ENCODE measurements around the gene RHOBTB1.

RHOBTB1 gene

GRCh38 chr10:60862517-60862916, 81.5 kb downstream of the RHOBTB1 start:
- Histone ChIP-seq H3K4me3 (ENCODE audit: severe bottlenecking) (no peak overlapping the region), H3K9me3 (ENCODE audit: severe bottlenecking) (no peaks in the 10 kb centered on the region), H3K27me3 (ENCODE audit: insufficient read depth, poor library complexity, severe bottlenecking) (no peaks in the 10 kb centered on the region), H3K4me1 (ENCODE audit: insufficient read depth, poor library complexity, severe bottlenecking) (no peaks in the 10 kb centered on the region), H3K27ac (ENCODE audit: poor library complexity, severe bottlenecking) (no peak overlapping the region), H3K36me3 (ENCODE audit: low read depth) (no peaks in the 10 kb centered on the region)
- TF ChIP-seq, protein P1, sequence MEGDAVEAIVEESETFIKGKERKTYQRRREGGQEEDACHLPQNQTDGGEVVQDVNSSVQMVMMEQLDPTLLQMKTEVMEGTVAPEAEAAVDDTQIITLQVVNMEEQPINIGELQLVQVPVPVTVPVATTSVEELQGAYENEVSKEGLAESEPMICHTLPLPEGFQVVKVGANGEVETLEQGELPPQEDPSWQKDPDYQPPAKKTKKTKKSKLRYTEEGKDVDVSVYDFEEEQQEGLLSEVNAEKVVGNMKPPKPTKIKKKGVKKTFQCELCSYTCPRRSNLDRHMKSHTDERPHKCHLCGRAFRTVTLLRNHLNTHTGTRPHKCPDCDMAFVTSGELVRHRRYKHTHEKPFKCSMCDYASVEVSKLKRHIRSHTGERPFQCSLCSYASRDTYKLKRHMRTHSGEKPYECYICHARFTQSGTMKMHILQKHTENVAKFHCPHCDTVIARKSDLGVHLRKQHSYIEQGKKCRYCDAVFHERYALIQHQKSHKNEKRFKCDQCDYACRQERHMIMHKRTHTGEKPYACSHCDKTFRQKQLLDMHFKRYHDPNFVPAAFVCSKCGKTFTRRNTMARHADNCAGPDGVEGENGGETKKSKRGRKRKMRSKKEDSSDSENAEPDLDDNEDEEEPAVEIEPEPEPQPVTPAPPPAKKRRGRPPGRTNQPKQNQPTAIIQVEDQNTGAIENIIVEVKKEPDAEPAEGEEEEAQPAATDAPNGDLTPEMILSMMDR (IDR thresholded peaks at IDR 0.05; ENCODE audit: poor library complexity, severe bottlenecking): no peak
- DNase-seq (ENCODE audit: low spot score): no peak
- no peak for ATAC-seq (ENCODE audit: low read depth)

- no peaks in the 10 kb centered on the region for H3K27me3 ChIP-seq (ENCODE audit: insufficient read depth, poor library complexity, severe bottlenecking)
- ATAC-seq (ENCODE audit: low read depth) (no peak), DNase-seq (ENCODE audit: low spot score) (no peak)
- no peaks in the 10 kb centered on the region for H3K9me3 ChIP-seq (ENCODE audit: severe bottlenecking)
- no peak overlapping the region for H3K27ac ChIP-seq (ENCODE audit: poor library complexity, severe bottlenecking)
- H3K36me3 ChIP-seq (ENCODE audit: low read depth): no peaks in the 10 kb centered on the region
- H3K4me1 ChIP-seq (ENCODE audit: insufficient read depth, poor library complexity, severe bottlenecking): no peaks in the 10 kb centered on the region
- no peak overlapping the region for H3K4me3 ChIP-seq (ENCODE audit: severe bottlenecking)
- TF ChIP-seq, protein P1 (IDR thresholded peaks at IDR 0.05; ENCODE audit: poor library complexity, severe bottlenecking): no peak
These were observed 87.6 kb downstream of the RHOBTB1 start for GRCh38 chr10:60856405-60856804.

DNA sequence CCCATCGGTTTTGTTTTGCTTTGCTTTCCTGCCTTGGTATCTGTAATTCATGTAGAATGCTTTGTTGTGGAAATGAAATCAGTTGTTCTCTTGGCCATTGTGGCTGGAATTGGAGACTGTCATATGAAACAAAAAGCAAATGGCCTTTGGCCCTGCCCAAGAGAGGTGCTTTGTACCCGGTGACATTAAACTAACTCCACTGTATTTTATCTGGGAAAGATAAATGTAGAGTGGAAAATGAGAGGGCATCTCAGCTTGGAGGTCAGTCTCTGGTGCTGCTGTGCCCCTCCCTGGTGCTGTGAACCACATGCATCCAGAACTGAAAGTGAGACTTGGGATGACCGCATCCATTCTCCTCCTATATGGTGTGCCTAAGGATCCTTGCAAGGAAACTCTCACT, 90.3 kb downstream of the RHOBTB1 start:
- Histone ChIP-seq H3K4me1 (ENCODE audit: insufficient read depth, poor library complexity, severe bottlenecking) (no peaks in the 10 kb centered on the region), H3K4me3 (ENCODE audit: severe bottlenecking) (no peak overlapping the region), H3K27me3 (ENCODE audit: insufficient read depth, poor library complexity, severe bottlenecking) (no peaks in the 10 kb centered on the region), H3K36me3 (ENCODE audit: low read depth) (no peaks in the 10 kb centered on the region), H3K27ac (ENCODE audit: poor library complexity, severe bottlenecking) (no peak overlapping the region), H3K9me3 (ENCODE audit: severe bottlenecking) (no peaks in the 10 kb centered on the region)
- DNase-seq (ENCODE audit: low spot score): no peak
- TF ChIP-seq, protein P1 (IDR thresholded peaks at IDR 0.05; ENCODE audit: poor library complexity, severe bottlenecking): no peak
- ATAC-seq (ENCODE audit: low read depth): no peak

- DNase-seq (ENCODE audit: low spot score) (no peak), ATAC-seq (ENCODE audit: low read depth) (no peak)
- H3K4me1 ChIP-seq (ENCODE audit: insufficient read depth, poor library complexity, severe bottlenecking): no peaks in the 10 kb centered on the region
- H3K4me3 ChIP-seq (ENCODE audit: severe bottlenecking): no peak overlapping the region
- H3K27ac ChIP-seq (ENCODE audit: poor library complexity, severe bottlenecking): no peak overlapping the region
- TF ChIP-seq, protein P1 (IDR thresholded peaks at IDR 0.05; ENCODE audit: poor library complexity, severe bottlenecking): no peak
- H3K27me3 ChIP-seq (ENCODE audit: insufficient read depth, poor library complexity, severe bottlenecking): no peaks in the 10 kb centered on the region
- H3K9me3 ChIP-seq (ENCODE audit: severe bottlenecking): no peaks in the 10 kb centered on the region
- no peaks in the 10 kb centered on the region for H3K36me3 ChIP-seq (ENCODE audit: low read depth)
These were observed 90.9 kb downstream of the RHOBTB1 start for GRCh38 chr10:60853107-60853506.

- Histone ChIP-seq H3K4me1 (ENCODE audit: insufficient read depth, poor library complexity, severe bottlenecking) (no peaks in the 10 kb centered on the region), H3K36me3 (ENCODE audit: low read depth) (no peaks in the 10 kb centered on the region), H3K9me3 (ENCODE audit: severe bottlenecking) (no peaks in the 10 kb centered on the region), H3K4me3 (ENCODE audit: severe bottlenecking) (no peak overlapping the region), H3K27me3 (ENCODE audit: insufficient read depth, poor library complexity, severe bottlenecking) (no peaks in the 10 kb centered on the region), H3K27ac (ENCODE audit: poor library complexity, severe bottlenecking) (no peak overlapping the region)
- ATAC-seq (ENCODE audit: low read depth): no peak
- TF ChIP-seq, protein P1 (IDR thresholded peaks at IDR 0.05; ENCODE audit: poor library complexity, severe bottlenecking): no peak
- no peak for DNase-seq (ENCODE audit: low spot score)
These were observed 94.2 kb downstream of the RHOBTB1 start for GRCh38 chr10:60849740-60850139.
